HTR-8/SVneo (cell line): Measurements from ENCODE around the gene MTLN.
A peak's percentile ranks its signal among the peaks of the same experiment; 100 is the strongest.
"Not testable (repeated sequence)": the region's sequence is repeated elsewhere in the genome, so short reads cannot be mapped to it uniquely, and the experiment has no call there.

ENCODE experiments used
- DNase-seq: peaks from one replicate; pipeline ENCODE4 v3.0.0; 2011; ENCODE audit warnings: low spot score, mixed read lengths; ENCODE audit not compliant: insufficient read length
- FAIRE-seq: peaks from 2 replicates; lab custom pipeline; 2011; peaks lifted over from hg19 to GRCh38; lab: Jason Lieb, UNC

MTLN gene

DNA sequence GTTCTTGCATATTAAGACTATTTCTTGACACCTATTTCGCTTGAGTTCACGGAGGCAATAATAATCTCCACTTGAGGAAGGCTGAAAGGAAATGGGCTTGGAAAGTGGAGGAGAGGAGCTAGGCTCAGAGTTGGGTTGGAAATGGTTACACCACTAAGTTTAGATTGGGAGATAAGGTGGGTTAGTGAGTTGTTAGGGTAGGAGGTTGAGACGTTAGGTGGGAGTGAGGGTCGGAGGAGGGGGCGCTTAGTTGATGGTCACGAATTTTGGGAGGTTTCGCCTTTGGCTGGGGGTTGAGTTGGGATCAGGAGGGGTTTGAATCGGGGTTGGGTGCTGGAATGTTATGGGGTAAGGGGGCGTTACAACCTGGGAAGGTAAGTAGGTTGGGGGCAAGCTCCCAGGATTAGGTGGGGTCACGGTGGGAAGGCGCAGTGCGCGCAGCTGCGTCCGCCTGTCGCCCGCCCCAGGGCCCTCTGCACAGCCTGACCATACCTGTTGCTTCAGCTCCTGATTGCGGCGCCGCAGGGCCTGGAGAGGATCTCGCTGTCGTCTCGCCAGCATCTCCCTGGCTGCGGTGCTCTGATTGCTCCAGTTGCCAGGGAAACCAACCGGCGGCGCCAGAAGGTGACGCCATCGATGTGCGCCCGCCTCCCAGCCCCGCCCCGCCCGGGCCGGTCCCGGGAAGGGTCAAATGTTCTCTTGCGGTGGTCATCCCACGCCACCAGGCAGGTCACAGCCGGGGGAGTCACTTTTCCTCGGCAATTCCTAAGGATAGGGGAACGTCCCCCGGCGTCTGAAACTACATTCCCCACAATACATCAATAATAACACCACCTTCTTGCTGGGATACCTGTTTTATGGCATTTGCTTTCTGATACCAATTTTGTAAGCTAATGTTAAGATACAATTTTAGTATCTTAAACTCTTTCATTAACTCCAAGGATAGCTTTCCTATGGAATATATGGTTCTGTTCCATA lies 7.7 kb downstream of the MTLN start, which contains the start of gene NPHP1:
NPHP1 (minus strand) TSS at position 606 of the 978 bp plus-strand sequence; CDS start at position 561, 45 bp downstream.
- FAIRE-seq (peak; percentile 86), DNase-seq (peak; percentile 93)

DNA sequence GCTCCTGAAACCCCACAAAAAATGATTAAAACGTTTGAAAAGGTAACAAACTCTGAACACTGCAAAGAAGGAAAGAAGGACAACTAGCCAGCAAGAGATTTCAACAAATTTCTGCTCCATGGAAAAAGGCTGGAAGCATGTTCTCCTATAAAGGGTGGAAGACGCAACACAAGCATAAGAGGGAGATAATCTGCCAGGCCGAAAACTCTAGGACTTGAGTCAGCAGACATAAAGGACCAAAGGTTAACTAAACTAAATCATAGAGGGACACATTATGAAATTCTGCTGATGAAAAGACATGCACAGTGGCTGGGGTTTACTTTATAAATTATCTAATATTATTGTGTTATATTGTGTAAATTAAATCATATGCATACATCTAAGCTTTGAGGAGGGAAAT lies 14.3 kb downstream of the MTLN start:
- FAIRE-seq (no peak), DNase-seq (no peak)

DNA sequence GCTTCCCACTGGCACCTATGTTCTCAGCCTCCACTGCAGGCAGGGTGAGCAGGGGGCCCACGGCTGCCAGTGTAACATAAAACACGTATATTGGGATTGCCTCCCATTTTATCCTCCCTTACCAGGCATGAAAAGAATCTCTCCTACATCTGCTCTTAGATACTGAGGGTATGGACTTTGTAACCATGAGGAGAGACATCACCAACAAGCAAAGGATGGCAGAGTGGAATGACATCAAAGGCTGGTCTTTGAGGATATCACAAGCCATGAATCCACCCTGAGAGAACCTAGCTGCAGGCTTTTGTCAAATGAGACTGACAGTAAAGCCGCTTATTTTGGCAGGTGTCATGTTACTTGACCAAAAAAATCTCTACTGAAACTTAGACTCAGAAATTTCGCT lies 14.9 kb downstream of the MTLN start:
- no peak for FAIRE-seq

DNA sequence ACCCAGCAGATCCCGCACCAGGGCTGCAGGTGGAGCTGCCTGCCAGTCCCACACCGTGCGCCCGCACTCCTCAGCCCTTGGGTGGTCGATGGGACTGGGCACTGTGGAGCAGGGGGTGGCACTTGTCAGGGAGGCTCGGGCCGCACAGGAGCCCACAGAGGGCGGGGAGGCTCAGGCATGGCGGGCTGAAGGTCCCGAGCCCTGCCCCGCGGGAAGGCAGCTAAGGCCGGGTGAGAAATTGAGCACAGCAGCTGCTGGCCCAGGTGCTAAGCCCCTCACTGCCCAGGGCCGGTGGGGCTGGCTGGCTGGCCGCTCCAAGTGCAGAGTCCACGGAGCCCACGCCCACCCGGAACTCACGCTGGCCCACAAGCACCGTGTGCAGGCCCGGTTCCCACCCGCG lies 22.2 kb downstream of the MTLN start:
- FAIRE-seq, DNase-seq: not testable (repeated sequence)

More for the DNA sequence above, 14.9 kb downstream of the MTLN start:
- DNase-seq = no peak

DNA sequence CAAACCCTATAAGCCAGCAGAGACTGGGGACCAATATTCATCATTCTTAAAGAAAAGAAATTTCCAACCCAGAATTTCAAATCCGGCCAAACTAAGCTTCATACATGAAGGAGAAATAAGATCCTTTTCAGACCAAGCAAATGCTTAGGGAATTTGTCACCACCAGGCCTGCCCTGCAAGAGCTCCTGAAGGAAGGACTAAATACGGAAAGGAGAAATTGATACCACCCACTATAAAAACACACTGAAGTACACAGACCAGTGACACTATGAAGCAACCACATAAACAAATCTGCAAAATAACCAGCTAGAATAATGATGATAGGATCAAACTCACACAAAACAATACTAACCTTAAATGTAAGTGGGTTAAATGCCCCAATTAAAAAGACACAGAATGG lies 29.9 kb downstream of the MTLN start:
- FAIRE-seq (no peak), DNase-seq (no peak)

DNA sequence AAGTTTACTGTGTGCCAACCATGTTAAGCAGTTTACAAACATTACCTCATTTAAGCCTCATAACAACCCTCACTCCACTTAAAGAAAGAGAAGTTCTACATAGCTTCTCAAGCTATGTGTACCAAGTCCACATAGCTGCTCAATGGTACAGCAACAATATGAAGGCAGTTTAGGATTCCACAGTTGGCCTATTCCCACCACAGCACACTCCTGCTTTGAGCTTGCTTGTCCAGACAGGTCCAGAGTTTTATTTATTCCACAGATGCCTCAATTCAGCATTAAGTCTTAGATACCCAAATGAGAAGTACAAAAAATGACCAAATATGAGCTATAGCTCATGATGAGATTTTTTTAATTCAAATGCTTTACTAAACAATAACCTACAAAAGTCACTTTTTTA lies 32.3 kb downstream of the MTLN start:
- DNase-seq (no peak), FAIRE-seq (no peak)

DNA sequence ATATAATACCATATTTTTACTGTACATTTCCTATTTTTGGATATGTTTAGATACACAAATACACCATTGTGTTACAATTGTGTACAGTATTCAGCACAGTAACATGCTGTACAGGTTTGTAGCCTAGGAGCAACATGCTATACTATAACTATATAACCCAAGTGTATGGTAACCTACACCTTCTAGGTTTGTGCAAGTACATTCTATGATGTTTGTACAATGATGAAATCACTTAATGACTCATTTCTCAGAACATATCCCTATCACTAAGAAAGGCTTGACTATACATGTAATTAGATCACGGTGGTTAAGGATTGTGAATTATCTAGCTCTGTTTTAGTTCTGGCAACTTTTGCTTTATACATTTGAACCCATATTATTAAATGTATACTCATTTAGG lies 38.8 kb downstream of the MTLN start:
- FAIRE-seq = no peak
- no peak for DNase-seq

DNA sequence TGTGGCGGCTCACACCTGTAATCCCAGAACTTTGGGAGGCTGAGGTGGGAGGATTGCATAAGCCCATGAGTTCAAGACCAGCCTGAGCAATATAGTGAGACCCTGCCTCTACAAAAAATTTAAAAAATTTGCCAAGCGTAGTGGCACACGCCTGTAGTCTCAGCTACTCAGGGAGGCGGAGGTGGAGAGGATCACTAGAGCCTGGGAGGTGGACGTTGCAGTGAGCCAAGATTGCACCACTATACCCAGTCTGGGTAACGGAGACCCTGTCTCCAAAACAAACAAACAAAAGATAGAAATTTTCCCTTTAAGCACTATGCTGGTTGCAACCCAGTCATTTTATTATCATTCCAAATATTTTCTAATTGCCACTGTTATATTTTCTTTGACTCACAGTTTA lies 39.8 kb downstream of the MTLN start:
- no peak for FAIRE-seq
- no peak for DNase-seq

DNA sequence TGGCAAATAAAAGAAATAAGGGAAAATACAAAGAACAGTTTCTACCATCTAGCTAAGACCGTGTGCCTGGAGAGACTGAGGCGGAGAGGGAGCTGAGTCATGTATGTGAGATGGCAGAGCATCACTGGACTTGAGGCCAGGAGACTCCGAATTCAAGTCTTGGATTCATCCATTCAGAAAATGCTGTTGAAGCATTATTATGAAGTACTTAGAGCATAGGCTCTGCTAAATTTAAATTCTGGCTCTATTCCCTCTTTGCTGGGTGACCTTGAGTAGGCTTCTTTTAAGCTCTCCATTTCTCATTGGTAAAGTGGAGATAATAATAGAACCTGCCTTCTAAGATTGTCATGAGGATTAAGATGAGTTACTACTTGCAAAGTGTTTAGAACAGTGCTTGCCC lies 42.2 kb downstream of the MTLN start:
- DNase-seq = no peak
- FAIRE-seq = no peak

DNA sequence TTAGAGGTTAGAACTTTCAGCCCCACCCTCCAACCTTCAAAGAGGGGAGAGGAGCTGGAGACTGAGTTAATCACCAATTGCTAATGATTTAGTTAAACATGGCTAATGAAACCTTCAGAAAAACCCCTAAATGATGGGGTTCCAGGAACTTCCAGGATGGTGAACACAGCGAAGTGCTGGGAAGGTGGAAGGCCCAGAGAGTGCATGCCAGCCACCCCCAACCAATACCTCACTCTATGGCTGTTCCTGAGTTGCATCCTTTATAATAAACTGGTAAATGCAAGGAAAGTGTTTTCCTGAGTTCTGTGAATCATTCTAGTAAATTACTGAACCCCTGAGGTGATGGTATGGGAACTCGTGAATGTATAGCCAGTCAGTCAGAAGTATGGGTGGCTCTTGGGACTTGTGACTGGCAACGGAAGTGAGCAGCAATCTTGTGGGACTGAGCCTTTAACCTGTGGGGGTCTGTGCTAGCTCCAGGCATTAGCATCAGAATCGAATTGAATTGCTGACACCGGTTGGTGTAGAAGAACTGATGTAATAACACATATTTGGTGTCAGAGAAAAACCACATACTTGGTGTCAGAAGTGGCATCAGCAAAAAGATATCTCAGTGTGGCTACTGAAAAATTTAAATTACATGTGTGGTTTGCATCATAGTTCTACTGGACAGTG lies 44.9 kb downstream of the MTLN start:
- FAIRE-seq = no peak
- no peak for DNase-seq

DNA sequence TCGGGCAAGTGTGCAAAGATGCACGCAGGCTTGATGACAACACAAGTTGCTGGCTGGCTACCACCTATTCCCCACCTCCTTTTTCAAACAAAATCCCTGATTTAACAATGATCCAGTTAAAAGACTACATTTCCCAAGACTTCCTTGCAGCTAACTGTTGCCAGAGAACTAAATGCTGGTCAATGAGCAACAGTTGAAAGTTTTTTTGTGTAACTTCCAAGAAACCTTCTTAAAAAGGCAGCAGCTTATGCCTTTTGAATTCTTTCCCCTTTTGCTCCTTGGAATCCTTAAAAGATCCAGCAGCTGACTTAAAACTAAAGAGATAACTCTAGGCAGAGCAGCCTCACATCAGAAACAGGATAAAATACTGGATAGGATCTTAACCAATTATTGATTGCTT lies 46.1 kb downstream of the MTLN start:
- DNase-seq (no peak), FAIRE-seq (no peak)
